ENCODE results near the gene PCMT1.

Gene PCMT1

DNA sequence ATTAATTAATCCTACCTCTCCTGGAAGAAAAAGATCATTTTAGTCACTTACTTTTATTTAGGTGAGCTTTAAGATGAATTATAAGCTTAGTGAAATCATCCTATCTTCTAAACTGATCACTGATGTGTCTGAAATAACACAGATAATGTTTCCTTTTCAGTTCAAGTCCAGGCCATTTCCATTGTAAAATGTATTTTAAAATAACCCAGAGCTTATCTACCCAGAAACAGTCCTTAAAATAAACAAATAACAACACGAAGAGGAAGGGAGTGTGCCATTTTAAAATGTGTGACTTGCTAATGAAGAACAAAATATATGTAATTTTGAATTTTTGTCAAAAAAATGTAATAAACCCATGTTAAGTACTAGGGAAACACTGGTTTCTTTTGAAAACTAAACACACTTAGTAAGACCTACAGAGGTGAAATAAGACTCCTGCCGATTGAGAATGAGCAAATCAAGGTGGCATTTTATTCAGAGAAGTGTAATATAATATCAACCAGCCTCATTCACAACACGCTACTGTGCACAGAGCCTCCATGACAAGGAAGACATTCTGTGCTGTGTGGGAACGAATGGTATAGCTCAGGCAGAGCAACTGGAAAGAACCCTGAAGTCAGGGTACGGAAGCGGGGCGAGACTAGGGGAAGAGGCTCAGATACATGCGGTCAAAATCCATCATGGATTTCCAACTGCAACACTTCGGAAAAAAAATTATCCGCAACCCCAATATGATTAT is 106.9 kb downstream of the PCMT1 start:
- DNase-seq = no peak

DNA sequence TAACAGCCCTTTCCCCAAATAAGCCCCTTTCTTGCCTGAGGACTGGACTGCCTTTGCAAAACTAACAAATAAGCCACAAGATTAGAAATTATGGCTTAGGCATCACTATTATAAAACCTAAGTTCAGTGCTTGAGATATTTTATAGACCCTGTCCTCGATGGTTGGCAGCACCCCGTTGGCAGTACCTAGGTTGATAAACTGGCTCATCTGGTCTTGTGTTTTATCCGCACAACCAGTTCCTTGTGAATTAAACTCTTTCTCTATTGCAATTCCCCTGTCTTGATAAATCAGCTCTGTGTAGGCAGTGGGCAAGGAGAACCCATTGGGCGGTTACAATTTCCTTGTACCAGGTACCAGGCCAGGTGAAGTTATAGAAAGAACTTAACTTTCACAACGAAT is 108.0 kb downstream of the PCMT1 start:
- DNase-seq = no peak

DNA sequence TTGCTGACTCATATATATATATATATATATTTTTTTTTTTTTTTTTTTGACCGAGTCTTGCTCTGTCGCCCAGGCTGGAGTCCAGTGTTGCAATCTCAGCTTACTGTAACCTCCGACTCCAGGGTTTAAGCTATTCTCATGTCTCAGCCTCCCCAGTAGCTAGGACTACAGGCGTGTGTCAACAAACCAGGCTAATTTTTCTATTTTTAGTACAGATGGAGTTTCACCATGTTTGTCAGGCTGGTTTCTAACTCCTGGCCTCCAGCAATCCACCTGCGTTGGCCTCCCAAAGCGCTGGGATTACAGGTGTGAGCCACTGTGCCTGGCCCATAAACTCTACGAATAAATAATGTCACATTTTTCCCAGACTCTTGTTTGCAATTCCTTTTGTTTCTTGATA is 109.8 kb downstream of the PCMT1 start:
- no peak for DNase-seq

DNA sequence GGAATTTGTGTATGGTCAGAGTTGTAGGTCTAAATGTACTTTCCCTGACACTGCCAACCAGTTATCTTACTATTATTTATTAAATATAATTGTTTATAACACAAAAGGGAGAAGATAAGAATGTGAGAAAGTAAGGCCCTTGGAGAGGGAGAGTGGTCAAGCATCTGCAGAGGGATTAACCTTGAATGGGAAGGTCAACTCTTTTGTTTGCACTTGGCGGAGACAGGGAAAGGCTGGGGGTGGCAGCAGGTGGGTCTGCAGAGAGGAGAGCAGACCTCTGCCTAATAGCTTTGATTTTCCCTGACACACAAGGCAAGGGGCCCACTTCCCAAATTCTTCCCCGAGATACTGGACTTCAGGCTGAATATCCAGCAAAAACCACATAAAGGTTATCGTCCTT is 110.4 kb downstream of the PCMT1 start:
- DNase-seq = no peak

DNA sequence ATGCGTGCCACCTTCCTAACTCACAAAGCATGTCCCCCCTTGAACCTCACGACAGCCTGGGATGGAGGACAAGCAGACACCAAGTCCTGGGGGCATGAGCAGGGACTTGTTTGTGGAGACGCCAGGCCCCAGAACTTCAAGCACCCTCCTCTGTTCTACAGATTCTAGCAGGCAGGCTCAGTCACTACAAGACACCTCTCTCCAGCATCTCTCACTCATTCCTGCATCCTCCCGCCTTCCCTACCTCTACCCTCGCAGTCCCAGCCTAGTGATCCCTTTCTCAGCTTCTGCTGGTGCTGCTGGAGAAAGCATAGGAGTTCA is 110.9 kb downstream of the PCMT1 start:
- no peak for DNase-seq

Measured in activated CD4-positive, alpha-beta T cell treated with anti-CD3 and anti-CD28 coated beads for 48 hours (primary cell).